Mesenchymal stem cell (in vitro differentiated cells and primary cell): ENCODE results near the gene PAPOLG.
A peak's percentile ranks its signal among the peaks of the same experiment; 100 is the strongest.

Experiments
- DNase-seq: peaks from one replicate; pipeline ENCODE4 v3.0.0-alpha.2; 2013
- H2AFZ ChIP-seq: one replicate; pipeline ENCODE4 v1.6.1; 2013; ENCODE audit warnings: low read depth, mild to moderate bottlenecking, control low read depth, inconsistent platforms, low read length, moderate library complexity
- H2AK5ac ChIP-seq: 2 replicates; pipeline ENCODE4 v1.6.1; 2013; ENCODE audit warnings: low read length, moderate library complexity, mild to moderate bottlenecking, inconsistent platforms; ENCODE audit not compliant: severe bottlenecking
- H2BK120ac ChIP-seq: one replicate; pipeline ENCODE4 v1.6.1; 2013; ENCODE audit warnings: low read depth, mild to moderate bottlenecking, inconsistent platforms, low read length, moderate library complexity
- H2BK12ac ChIP-seq, 2 experiments: one replicate each; pipeline ENCODE4 v1.6.1; 2013; ENCODE audit warnings: inconsistent platforms in 2 of 2, low read length in 2 of 2, mild to moderate bottlenecking in 2 of 2, moderate library complexity in 2 of 2, control low read depth in 1 of 2
- H2BK15ac ChIP-seq: one replicate; pipeline ENCODE4 v1.6.1; 2013; ENCODE audit warnings: mild to moderate bottlenecking, low read depth, inconsistent platforms; ENCODE audit not compliant: poor library complexity, severe bottlenecking
- H2BK5ac ChIP-seq: 2 replicates; pipeline ENCODE4 v1.6.1; 2013; ENCODE audit warnings: low read depth, mild to moderate bottlenecking, low read length, control low read depth, inconsistent platforms; ENCODE audit not compliant: poor library complexity, severe bottlenecking
- H3K14ac ChIP-seq, 2 experiments: one replicate each; pipeline ENCODE4 v1.6.1; 2013; ENCODE audit warnings: inconsistent platforms in 2 of 2, low read length in 2 of 2, control low read depth in 1 of 2, mild to moderate bottlenecking in 1 of 2, moderate library complexity in 1 of 2
- H3K18ac ChIP-seq, 2 experiments: one replicate each; pipeline ENCODE4 v1.6.1; 2013; ENCODE audit warnings: inconsistent platforms in 2 of 2, low read length in 2 of 2, control low read depth in 1 of 2, low read depth in 1 of 2, mild to moderate bottlenecking in 1 of 2
- H3K23ac ChIP-seq, 2 experiments: one replicate each; pipeline ENCODE4 v1.6.1; 2013; ENCODE audit warnings: inconsistent platforms in 2 of 2, low read length in 2 of 2, mild to moderate bottlenecking in 2 of 2, moderate library complexity in 2 of 2, control low read depth in 1 of 2
- H3K27ac ChIP-seq: 2 replicates; pipeline ENCODE4 v1.5.1; 2013; ENCODE audit warnings: mild to moderate bottlenecking, moderate library complexity, low read length, control low read depth, inconsistent platforms; ENCODE audit not compliant: poor library complexity, severe bottlenecking
- H3K27me3 ChIP-seq, 2 experiments: 2 replicates each; pipeline versions ENCODE4 v1.6.1 to v1.7.0; 2013; ENCODE audit warnings: low read length in 2 of 2, mild to moderate bottlenecking in 2 of 2, moderate library complexity in 2 of 2, control low read depth in 1 of 2, inconsistent platforms in 1 of 2; ENCODE audit not compliant: control insufficient read depth in 1 of 2, insufficient read depth in 1 of 2
- H3K36me3 ChIP-seq, 2 experiments: 2 replicates each; pipeline versions ENCODE4 v1.6.1 to v1.7.0; 2013; ENCODE audit warnings: low read length in 2 of 2, control low read depth in 1 of 2, inconsistent platforms in 1 of 2, low read depth in 1 of 2, mild to moderate bottlenecking in 1 of 2; ENCODE audit not compliant: insufficient read depth in 2 of 2, control insufficient read depth in 1 of 2
- H3K4ac ChIP-seq, 2 experiments: one replicate each; pipeline ENCODE4 v1.6.1; 2013; ENCODE audit warnings: inconsistent platforms in 2 of 2, low read length in 2 of 2, mild to moderate bottlenecking in 2 of 2, moderate library complexity in 2 of 2, control low read depth in 1 of 2, low read depth in 1 of 2
- H3K4me1 ChIP-seq: 2 replicates; pipeline ENCODE4 v1.6.1; 2013; ENCODE audit warnings: low read depth, low read length, control low read depth; ENCODE audit not compliant: control insufficient read depth, insufficient read depth
- H3K4me2 ChIP-seq: 2 replicates; pipeline ENCODE4 v1.6.1; 2013; ENCODE audit warnings: low read length, mild to moderate bottlenecking, inconsistent platforms; ENCODE audit not compliant: poor library complexity, severe bottlenecking
- H3K4me3 ChIP-seq, 2 experiments: 2 replicates each; pipeline versions ENCODE4 v1.5.1 to v1.7.0; 2013; ENCODE audit warnings: low read length in 2 of 2, mild to moderate bottlenecking in 2 of 2, control low read depth in 1 of 2, low read depth in 1 of 2; ENCODE audit not compliant: insufficient read depth in 1 of 2
- H3K79me1 ChIP-seq: replicated peaks from 2 replicates; pipeline ENCODE4 v1.6.1; 2013; ENCODE audit warnings: mild to moderate bottlenecking, control low read depth, low read length, inconsistent platforms; ENCODE audit not compliant: poor library complexity, severe bottlenecking
- H3K9ac ChIP-seq: 2 replicates; pipeline ENCODE4 v1.7.0; 2013; ENCODE audit warnings: mild to moderate bottlenecking, low read length, moderate library complexity
- H3K9me3 ChIP-seq: 2 replicates; pipeline ENCODE4 v1.7.0; 2013; ENCODE audit warnings: mild to moderate bottlenecking, low read length; ENCODE audit not compliant: control insufficient read depth
- H4K8ac ChIP-seq: one replicate; pipeline ENCODE4 v1.6.1; 2013; ENCODE audit warnings: inconsistent platforms, mild to moderate bottlenecking, low read length, moderate library complexity
- H4K91ac ChIP-seq: one replicate; pipeline ENCODE4 v1.6.1; 2013; ENCODE audit warnings: mild to moderate bottlenecking, low read length, inconsistent platforms
- WGBS: methylation state at CpG from one replicate; pipeline ENCODE4 v1.1.7; 2013; ENCODE audit warnings: mixed read lengths; 5-methylcytosine and 5-hydroxymethylcytosine counted together

PAPOLG gene

GRCh38 chr2:60739156-60739555 is 16.9 kb upstream of the PAPOLG start:
- no peak overlapping the region for H2BK12ac ChIP-seq
- H4K8ac ChIP-seq = no peak overlapping the region
- H3K9me3 ChIP-seq = peaks cover 4% of the 10 kb centered on the region
- no peak overlapping the region for H2AFZ ChIP-seq
- H2BK120ac ChIP-seq = no peak overlapping the region
- no peak overlapping the region for H3K23ac ChIP-seq
- H3K36me3 ChIP-seq = no peaks in the 10 kb centered on the region
- no peak overlapping the region for H3K14ac ChIP-seq
- H3K4ac ChIP-seq = no peak overlapping the region
- peaks cover 12 to 33% of the 10 kb centered on the region in 2 experiments for H3K27me3 ChIP-seq
- no peak overlapping the region for H2AK5ac ChIP-seq
- H3K4me1 ChIP-seq = peaks cover 3% of the 10 kb centered on the region
- no peak overlapping the region for H4K91ac ChIP-seq
- no peak overlapping the region for H3K4me2 ChIP-seq
- H3K18ac ChIP-seq = no peak overlapping the region
- H3K79me1 ChIP-seq = no peaks in the 10 kb centered on the region
- H3K27ac ChIP-seq = no peak overlapping the region
- no peak overlapping the region for H3K4me3 ChIP-seq
- no peak overlapping the region for H3K9ac ChIP-seq
- no peak overlapping the region for H2BK5ac ChIP-seq
- WGBS = 90% methylated on average over 6 of the region's 6 CpGs
- H2BK15ac ChIP-seq = no peak overlapping the region
- DNase-seq = no peak

DNA sequence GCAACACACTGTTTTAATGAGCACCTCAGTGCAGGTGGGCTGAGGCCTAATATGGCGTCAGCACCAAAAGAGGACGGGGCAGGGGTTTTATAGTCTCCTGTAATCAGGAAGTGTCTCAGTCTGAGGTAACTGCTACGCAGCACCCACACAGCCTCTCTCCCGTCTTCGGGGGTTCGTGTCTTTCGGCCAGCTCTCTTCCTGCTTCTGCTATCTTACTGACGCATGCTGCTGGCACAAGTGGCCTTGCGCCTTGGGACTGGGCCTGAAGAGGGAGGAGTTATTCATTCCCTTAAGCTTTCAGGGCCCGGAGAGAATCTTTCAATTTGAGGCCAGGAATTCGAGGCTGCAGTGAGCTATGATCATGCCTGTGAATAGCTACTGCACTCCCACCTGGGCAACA is 14.5 kb upstream of the PAPOLG start:
- Histone ChIP-seq H2BK120ac (no peak overlapping the region), H3K9me3 (peaks cover 4% of the 10 kb centered on the region), H2BK15ac (no peak overlapping the region), H2BK5ac (no peak overlapping the region), H3K27ac (no peak overlapping the region), H3K9ac (no peak overlapping the region), H2BK12ac (no peak overlapping the region), H3K4me3 (no peak overlapping the region), H2AK5ac (no peak overlapping the region), H3K4ac (no peak overlapping the region), H3K18ac (no peak overlapping the region), H3K14ac (no peak overlapping the region), H3K27me3 (peaks cover 0 to 22% of the 10 kb centered on the region in 2 experiments), H3K79me1 (no peaks in the 10 kb centered on the region), H4K91ac (no peak overlapping the region), H3K36me3 (no peaks in the 10 kb centered on the region), H4K8ac (no peak overlapping the region), H3K4me2 (no peak overlapping the region), H2AFZ (no peak overlapping the region), H3K23ac (peak overlapping the region in 1 of 2 experiments; percentile 73), H3K4me1 (peaks cover 4% of the 10 kb centered on the region)
- no peak for DNase-seq
- 91% methylated on average over 11 of the region's 11 CpGs for WGBS

DNA sequence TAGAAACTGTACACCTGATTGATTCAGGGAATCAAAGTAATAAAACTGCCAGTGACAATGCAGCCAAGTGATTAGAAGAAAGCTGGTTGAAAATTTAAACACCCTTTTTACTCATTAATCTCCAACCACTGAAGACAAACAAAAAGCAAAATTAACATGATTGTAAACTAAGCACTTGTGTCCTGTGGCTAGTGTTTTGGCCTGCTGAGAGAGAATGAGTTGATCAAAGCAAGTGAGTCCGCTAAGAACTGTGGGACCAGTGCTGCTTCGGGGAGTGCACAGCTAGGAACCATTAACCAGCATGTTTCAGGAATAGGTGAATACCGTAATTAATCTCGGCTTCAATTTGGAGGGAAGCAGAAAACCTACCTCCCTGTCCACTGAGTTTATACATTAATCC is 13.6 kb upstream of the PAPOLG start:
- Histone ChIP-seq H2BK15ac (no peak overlapping the region), H3K79me1 (no peaks in the 10 kb centered on the region), H4K8ac (no peak overlapping the region), H3K18ac (no peak overlapping the region), H3K36me3 (no peaks in the 10 kb centered on the region), H3K27ac (no peak overlapping the region), H3K23ac (no peak overlapping the region), H2BK12ac (no peak overlapping the region), H2BK5ac (no peak overlapping the region), H3K4me3 (no peak overlapping the region), H4K91ac (no peak overlapping the region), H3K9me3 (peaks cover 4% of the 10 kb centered on the region), H2AK5ac (no peak overlapping the region), H3K4ac (no peak overlapping the region), H3K14ac (no peak overlapping the region), H3K27me3 (peaks cover 0 to 24% of the 10 kb centered on the region in 2 experiments), H3K4me1 (peaks cover 4% of the 10 kb centered on the region), H2AFZ (no peak overlapping the region), H3K4me2 (no peak overlapping the region), H3K9ac (no peak overlapping the region), H2BK120ac (no peak overlapping the region)
- WGBS = 65% methylated on average over 3 of the region's 4 CpGs
- no peak for DNase-seq

DNA sequence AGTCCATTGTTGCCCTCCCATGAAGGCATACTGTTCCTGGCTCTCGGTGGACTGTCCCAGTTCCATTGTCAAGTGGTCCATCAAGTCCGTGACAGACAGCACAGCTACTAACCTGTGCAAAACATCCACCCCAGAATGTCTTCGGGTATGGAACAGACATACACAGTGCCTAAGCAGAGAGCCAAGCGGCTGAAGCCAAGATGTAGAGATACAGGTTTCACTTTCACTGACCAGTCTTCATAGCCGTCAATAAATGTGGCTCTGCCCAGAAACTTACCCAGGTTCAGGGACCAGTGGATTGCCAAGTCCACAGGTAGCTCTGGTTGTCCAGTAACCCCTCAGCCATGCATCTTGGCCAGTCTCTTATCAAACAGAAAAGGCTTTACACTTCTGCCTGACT is 10.7 kb upstream of the PAPOLG start:
- Histone ChIP-seq H3K18ac (no peak overlapping the region), H3K79me1 (no peaks in the 10 kb centered on the region), H2BK15ac (no peak overlapping the region), H3K23ac (no peak overlapping the region), H2BK5ac (no peak overlapping the region), H3K4me2 (no peak overlapping the region), H3K9ac (no peak overlapping the region), H4K8ac (no peak overlapping the region), H3K27me3 (peaks cover 0 to 13% of the 10 kb centered on the region in 2 experiments), H4K91ac (no peak overlapping the region), H3K14ac (no peak overlapping the region), H3K27ac (no peak overlapping the region), H3K4me1 (peaks cover 4% of the 10 kb centered on the region), H2BK120ac (no peak overlapping the region), H2AFZ (no peak overlapping the region), H2BK12ac (no peak overlapping the region), H2AK5ac (no peak overlapping the region), H3K36me3 (no peaks in the 10 kb centered on the region), H3K4me3 (no peak overlapping the region), H3K4ac (no peak overlapping the region), H3K9me3 (no peaks in the 10 kb centered on the region)
- 96% methylated on average over 5 of the region's 5 CpGs for WGBS
- no peak for DNase-seq
